NCI-H2107 (cell line): ENCODE measurements around the gene KCNK17.
A peak's percentile ranks its signal among the peaks of the same experiment; 100 is the strongest.
"Not testable (repeated sequence)": the region's sequence is repeated elsewhere in the genome, so short reads cannot be mapped to it uniquely, and the experiment has no call there.

Experiments
- DNase-seq: peaks from one replicate; lab custom pipeline; 2025; lab: John Stamatoyannopoulos, UW

The KCNK17 gene

DNA sequence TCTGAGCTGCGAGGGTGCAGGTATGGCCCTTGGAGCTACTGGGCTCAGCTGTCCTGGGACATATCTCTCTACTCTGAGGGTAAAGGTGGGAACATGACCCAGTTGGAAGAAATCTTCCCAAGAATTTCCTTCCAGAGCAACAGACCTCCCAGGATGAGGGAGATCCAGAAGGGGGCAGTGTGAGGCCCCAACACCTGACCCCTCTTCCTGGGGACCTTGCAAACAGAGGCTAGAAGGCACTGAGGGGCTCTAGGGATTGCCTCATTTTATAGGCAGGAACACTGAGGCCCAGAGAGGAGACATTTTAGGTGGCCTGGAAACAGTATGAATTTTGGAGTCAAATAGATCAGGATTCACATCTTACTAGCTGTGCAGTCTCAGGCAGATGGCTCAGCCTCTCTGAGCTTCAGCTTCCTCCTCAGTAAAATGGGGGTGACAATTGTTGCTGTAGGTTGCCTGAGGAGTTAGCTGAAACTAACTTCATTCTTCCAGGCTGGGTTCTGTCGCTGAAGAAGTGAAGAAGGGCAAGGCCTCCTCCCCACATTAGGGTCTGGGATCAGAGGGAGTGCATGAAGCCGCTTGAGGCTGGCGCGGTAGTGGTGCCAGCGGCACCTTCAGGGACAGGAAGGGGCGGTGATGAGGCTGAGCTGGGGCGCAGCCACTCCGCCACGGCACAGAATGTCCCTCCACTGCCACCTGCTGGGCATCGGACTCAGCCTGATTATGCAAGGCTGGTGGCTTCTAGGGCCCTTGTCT, 11.4 kb downstream of the KCNK17 start:
- DNase-seq = peak; percentile 35

- no peak for DNase-seq
Measured at GRCh38 chr6:39302011-39302410, 12.2 kb downstream of the KCNK17 start.

- no peak for DNase-seq
Measured at GRCh38 chr6:39301606-39302005, 12.6 kb downstream of the KCNK17 start.

DNA sequence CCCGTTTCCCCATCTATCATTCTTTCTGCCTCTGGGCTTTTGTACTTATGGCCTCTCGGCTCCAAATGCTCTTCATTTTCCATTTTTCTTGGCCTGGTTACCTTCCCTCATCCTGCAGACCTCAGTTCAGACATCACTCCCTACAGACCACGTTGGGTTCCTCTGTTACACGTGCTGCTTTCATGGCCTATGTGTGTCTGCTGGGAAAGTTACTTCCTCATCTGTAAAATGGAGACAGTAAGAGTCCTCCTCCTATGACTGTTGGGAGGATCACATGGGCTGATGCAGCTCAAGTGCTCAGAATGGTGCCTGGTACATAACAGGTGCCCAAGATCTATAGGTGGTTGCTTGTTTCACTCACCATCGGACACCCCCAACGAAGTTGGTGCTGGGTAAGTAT, 13.5 kb downstream of the KCNK17 start:
- DNase-seq = no peak

DNA sequence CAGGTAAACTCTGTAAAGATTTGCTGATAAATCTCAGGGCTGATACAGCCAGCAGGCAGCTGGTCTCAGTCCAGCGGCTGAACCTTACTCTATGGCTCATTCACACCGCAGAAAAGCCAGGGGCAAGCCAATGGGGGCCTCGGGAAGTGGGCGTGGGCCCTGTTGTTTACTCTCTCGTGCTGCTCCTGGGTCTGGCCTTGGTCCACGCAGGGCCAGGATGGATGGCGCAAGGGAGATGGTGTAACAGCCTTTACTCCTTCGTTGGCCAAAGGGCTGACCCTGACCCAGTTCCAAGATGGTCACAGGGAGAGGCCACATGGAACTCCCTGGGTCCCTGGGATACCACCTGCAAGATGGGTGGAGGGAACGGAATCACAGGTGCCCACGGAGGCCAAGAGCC, 16.2 kb downstream of the KCNK17 start:
- no peak for DNase-seq

DNA sequence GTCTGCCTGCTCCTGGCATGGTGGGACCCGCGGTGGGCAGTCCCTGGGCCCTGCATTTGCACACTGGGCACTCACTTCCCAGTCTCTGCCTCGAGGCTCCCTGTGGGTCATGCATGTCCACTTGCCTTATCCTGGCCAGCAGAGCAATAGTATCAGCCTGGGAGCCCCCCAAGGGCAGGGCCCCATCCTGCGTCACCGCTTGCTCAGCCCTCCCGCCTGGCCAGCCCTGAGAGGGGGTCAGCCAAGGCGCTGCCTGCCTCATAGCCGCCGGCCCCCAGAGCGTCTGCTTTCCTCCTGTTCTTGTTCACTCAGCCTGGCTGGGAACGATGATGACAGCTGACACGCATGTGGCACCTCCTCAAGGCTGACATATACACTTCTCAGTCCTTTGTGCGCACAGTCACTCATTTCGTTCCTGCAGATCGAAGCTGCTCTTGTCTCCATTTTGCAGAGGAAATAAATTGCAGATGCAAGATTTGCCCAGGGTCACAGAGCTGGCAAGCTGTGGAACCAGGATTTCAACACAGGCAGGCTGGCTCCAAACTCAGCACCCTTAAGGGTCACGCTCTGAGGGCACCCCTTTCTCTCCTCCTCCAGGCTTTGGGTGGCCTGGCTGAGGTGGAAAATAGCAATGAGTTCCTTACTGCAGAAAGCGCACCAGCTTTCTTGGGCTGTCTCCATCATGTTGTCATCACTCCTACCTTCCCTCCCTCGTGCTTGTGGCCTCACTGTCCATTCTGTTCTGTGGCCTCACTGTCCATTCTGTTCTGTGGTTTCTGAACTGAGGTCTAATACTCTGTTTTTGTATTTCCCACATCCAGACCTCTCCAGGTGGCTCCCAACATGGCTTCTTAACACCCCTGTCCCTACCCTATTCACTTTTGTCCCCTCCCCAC, 17.2 kb downstream of the KCNK17 start:
- no peak for DNase-seq

DNA sequence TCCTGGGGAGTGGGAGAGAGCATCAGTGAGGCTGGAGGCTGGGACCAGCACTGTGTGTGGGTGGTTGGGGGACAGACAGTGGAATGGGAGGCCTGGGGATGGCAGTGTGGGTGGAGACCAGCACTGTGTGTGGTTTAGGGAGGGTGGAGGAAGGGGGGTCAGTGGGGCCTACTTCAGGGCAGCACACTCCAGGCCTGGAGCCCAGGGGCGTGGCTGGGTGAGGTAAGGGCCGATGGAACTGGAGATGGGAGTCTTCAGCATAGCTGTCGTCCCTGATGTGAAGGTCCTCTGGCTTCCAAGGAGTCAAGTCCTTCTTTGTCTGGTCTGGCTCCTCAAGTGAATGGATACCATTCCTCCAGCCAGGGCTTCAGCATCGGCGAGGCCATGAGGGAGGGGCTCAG, 18.6 kb downstream of the KCNK17 start:
- no peak for DNase-seq

DNA sequence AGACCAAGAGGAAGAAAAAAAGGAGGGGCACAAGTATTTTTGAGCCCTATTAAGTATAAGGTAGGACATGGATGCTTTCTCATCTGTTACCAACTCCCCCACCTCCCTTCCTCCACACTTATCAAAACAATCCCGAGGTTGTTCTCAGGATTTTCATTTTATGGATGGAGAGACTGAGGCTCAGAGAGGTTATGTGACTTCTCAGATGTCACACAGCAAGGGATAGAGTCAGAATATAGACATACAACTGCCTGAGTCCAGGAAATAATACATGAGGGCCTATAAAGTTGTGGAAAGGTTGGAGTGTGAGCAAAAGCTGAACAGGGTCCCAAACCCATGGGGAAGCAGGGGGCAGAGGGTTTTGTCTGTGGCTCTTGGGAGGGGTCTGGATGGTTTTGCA, 19.3 kb downstream of the KCNK17 start:
- DNase-seq = no peak

DNA sequence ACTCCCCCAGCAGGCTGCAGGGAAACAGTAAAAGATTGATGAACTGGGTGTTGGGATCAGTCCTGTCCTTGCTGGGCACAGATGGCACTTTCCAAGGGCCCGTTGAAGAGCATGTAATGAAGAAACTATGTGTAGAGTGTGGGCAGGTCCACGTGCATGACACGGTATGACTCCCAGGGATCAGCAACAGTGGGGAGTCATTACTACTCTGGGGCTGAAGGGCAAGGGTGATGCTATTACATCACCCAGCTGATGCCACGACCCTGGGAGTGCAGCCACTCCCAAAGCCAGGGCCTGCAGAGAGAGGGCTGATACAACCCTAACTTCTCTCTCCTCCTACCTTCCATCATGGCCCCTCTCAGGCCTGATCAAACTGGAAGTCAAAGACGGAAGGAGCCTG, 20.1 kb downstream of the KCNK17 start:
- DNase-seq = no peak

DNA sequence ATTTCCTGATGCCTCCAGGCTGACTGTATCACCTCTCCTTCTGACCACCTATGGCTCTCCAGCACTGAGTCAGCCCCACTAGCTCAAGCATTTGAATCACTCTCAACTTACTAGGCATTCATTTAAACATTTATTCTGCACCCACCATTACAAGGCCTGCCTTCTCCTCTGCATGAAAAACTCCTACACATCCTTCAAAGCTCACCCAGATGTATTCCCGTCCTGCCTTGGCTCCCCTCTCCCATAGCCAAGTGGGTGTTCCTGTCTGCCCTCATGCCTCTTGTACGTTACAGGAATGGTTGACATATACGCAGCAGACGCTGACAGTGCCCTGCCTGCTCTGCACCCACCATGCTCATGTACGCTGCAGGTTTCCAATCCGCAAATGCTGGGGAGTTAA, 21.6 kb downstream of the KCNK17 start:
- no peak for DNase-seq

DNA sequence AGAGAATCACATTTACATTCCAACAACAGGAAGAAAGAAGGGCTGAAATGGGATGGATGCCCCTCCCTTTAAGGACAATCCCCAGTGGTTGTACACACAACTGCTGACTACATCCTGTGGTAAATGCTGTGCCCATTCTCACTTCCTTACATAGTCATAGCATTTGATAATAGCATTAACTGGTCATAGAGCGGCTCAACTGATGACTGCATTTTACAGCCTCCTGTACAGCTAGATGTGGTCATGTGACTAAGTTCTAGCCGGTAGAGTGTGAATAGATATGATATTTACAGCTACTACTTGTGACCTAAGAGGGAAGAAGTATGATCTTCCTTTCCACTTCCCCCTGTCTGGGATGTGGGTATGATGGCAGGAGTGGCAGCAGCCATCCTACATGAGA, 24.7 kb downstream of the KCNK17 start:
- DNase-seq = no peak

DNA sequence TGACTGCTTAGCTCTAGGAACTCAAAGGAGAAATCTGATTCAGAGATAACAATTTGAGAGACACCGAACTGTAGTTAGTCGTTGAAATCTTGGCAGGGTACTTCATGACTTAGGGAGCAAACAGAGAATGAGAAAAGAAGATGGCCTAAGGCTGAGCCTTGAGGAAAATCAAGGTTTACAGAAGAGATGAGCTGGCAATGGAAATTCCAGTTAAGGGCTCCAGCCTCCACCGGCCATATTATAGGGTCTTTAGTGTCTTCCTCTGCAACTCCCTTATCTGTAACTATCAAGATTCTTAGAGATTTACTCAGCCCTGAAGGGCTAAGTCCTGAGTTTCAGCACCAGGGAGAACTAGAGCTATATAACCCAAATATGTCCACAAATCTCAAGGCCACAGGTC, 26.6 kb downstream of the KCNK17 start:
- DNase-seq = no peak

DNA sequence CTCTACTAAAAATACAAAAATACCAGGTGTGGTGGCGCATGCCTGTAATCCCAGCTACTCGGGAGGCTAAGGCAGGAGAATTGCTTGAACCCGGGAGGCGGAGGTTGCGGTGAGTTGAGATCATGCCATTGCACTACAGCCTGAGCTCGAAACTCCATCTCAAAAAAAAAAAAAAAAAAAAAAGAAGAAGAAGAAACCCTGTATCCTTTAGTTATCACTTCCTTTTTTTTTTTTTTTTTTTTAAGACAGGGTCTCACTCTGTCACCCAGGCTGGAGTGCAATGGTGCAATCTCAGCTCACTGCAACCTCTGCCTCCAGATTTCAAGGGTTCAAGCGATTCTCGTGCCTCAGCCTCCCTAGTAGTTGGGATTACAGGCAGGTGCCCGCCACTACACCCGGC, 27.6 kb downstream of the KCNK17 start:
- not testable (repeated sequence) for DNase-seq

- DNase-seq = no peak
Measured at GRCh38 chr6:39282774-39283173, 31.4 kb downstream of the KCNK17 start.

GRCh38 chr6:39281312-39281980, 32.8 kb downstream of the KCNK17 start:
- DNase-seq = no peak

GRCh38 chr6:39280247-39280731, 33.9 kb downstream of the KCNK17 start:
- no peak for DNase-seq

- no peak for DNase-seq
Measured at GRCh38 chr6:39279539-39279938, 34.7 kb downstream of the KCNK17 start.

GRCh38 chr6:39276379-39276995, 37.7 kb downstream of the KCNK17 start:
- DNase-seq = no peak

DNA sequence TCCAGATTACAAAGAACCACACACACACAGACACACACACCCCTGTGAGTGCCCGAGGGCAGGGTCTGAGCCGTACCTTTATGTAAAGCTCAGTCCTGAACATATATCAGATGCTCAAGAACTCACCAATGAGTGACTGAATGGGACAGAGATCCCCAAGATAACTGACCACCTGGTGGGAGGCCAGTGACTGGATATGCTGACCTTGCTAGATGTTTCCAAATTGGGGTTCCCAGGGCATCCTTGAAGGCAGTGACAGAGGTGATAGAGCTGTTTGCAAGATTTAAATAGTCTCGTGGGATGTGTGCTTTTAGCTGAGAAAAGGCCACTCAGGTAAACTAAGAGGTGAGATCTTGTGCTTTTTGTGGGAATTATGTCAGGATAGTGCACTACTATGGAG, 39.3 kb downstream of the KCNK17 start:
- no peak for DNase-seq

DNA sequence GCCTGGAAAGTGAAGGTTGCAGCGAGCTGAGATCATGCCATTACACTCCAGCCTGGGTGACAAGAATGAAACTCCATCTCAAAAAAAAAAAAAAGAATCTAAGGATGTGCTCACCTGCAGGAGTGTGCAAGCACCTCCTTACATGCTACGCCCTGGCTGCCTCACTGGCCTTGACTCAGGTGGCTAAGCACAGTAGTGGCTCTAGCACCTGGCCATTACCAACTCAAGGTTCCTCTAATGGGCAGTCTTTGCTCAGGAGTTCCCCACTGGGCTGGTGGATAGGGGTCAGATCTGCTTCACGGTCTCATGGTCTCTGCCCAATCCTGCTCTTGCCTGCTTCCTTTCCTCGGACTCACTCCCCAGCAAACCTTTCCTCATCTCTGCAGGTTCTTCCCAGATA, 39.7 kb downstream of the KCNK17 start:
- DNase-seq = no peak

- DNase-seq = no peak
Measured at GRCh38 chr6:39273406-39273821, 40.8 kb downstream of the KCNK17 start.

DNA sequence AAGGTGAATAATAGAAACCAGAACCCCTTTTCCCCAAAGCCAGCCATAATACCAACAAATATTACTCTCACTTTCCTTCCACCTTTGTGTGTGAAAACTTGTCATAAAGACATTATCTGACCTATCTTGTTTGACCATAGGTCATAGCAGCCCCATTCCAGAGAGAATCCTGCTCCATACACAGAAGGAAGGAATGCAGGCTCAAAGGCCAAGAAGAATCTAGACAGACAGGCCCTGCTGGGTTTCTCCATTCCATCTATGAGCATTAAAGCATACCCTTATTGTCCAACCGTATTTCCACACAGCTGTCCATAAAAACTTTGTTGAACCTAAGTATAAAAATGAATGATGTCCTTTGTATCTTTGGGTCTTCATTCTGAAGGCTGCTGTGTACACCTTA, 44.3 kb downstream of the KCNK17 start:
- DNase-seq = no peak
